ENCODE measurements around the gene TEX12.
"Not testable (repeated sequence)": the region's sequence is repeated elsewhere in the genome, so short reads cannot be mapped to it uniquely, and the experiment has no call there.

TEX12 gene

GRCh38 chr11:112167145-112167544, at the start of gene TEX12:
Gene TEX12, plus strand, starts transcription at chr11:112167372. Its CDS starts 1,897 bp downstream, at chr11:112169269.
- no peak for DNase-seq (ENCODE audit: low read depth in 2 of 2, low spot score in 1 of 2)

- no peak for DNase-seq (ENCODE audit: low read depth in 2 of 2, low spot score in 1 of 2)
Observed at GRCh38 chr11:112118176-112118575, 49.0 kb upstream of the TEX12 start.

- DNase-seq (ENCODE audit: low read depth in 2 of 2, low spot score in 1 of 2) = no peak
Observed at GRCh38 chr11:112121981-112122615, 45.1 kb upstream of the TEX12 start.

GRCh38 chr11:112123129-112123528, 44.0 kb upstream of the TEX12 start:
- DNase-seq (ENCODE audit: low read depth in 2 of 2, low spot score in 1 of 2) = no peak

- no peak for DNase-seq (ENCODE audit: low read depth in 2 of 2, low spot score in 1 of 2)
Observed at GRCh38 chr11:112127056-112127455, 40.1 kb upstream of the TEX12 start.

- DNase-seq (ENCODE audit: low read depth in 2 of 2, low spot score in 1 of 2) = no peak
Observed at GRCh38 chr11:112128483-112129121, 38.6 kb upstream of the TEX12 start.

GRCh38 chr11:112129656-112130055, 37.5 kb upstream of the TEX12 start:
- DNase-seq (ENCODE audit: low read depth in 2 of 2, low spot score in 1 of 2) = no peak

- DNase-seq (ENCODE audit: low read depth in 2 of 2, low spot score in 1 of 2) = no peak
Observed at GRCh38 chr11:112132737-112133136, 34.4 kb upstream of the TEX12 start.

GRCh38 chr11:112134473-112134872, 32.7 kb upstream of the TEX12 start:
- DNase-seq (ENCODE audit: low read depth in 2 of 2, low spot score in 1 of 2) = no peak

GRCh38 chr11:112143597-112143996, 23.6 kb upstream of the TEX12 start:
- no peak for DNase-seq (ENCODE audit: low read depth in 2 of 2, low spot score in 1 of 2)

GRCh38 chr11:112150517-112150916, 16.7 kb upstream of the TEX12 start:
- DNase-seq (ENCODE audit: low read depth in 2 of 2, low spot score in 1 of 2) = no peak

GRCh38 chr11:112156153-112156955, 10.8 kb upstream of the TEX12 start:
- no peak for DNase-seq (ENCODE audit: low read depth in 2 of 2, low spot score in 1 of 2)

GRCh38 chr11:112156956-112157766, 10.0 kb upstream of the TEX12 start:
- no peak for DNase-seq (ENCODE audit: low read depth in 2 of 2, low spot score in 1 of 2)

- DNase-seq (ENCODE audit: low read depth in 2 of 2, low spot score in 1 of 2) = no peak
Observed at GRCh38 chr11:112159098-112160065, 7.8 kb upstream of the TEX12 start.

GRCh38 chr11:112160091-112160848, 6.9 kb upstream of the TEX12 start:
- DNase-seq (ENCODE audit: low read depth in 2 of 2, low spot score in 1 of 2) = no peak

- DNase-seq (ENCODE audit: low read depth in 2 of 2, low spot score in 1 of 2) = no peak
Observed at GRCh38 chr11:112161012-112161411, 6.2 kb upstream of the TEX12 start.

GRCh38 chr11:112162200-112162599, 5.0 kb upstream of the TEX12 start:
- not testable (repeated sequence) for DNase-seq (ENCODE audit: low read depth in 2 of 2, low spot score in 1 of 2)

- no peak for DNase-seq (ENCODE audit: low read depth in 2 of 2, low spot score in 1 of 2)
Observed at GRCh38 chr11:112162761-112163546, 4.2 kb upstream of the TEX12 start.
